ENCODE data around the gene UBL7.

UBL7 gene

GRCh38 chr15:74442604-74443003 is 18.4 kb downstream of the UBL7 start:
- TF ChIP-seq POLR2AphosphoS5 (IDR thresholded peaks at IDR 0.05; ENCODE audit: low read depth, low read length): no peak

- no peak for TF ChIP-seq FOXP2 (optimal IDR thresholded peaks at IDR 0.05; ENCODE audit: borderline replicate concordance, extremely low read depth, extremely low read length, insufficient read depth)
- no peak for TF ChIP-seq SIN3A (IDR thresholded peaks at IDR 0.05; ENCODE audit: borderline replicate concordance, insufficient read depth, low read length)
- no peak for TF ChIP-seq POLR2AphosphoS5 (IDR thresholded peaks at IDR 0.05; ENCODE audit: low read depth, low read length)
- no peak for TF ChIP-seq REST (IDR thresholded peaks at IDR 0.05; ENCODE audit: insufficient read depth in 1 of 2, low read depth in 2 of 2, low read length in 2 of 2)
- no peak for TF ChIP-seq TAF1 (IDR thresholded peaks at IDR 0.05; ENCODE audit: borderline replicate concordance, insufficient read depth, low read length)
Measured at GRCh38 chr15:74442063-74442462, 18.9 kb downstream of the UBL7 start.

GRCh38 chr15:74441248-74441941 is 19.6 kb downstream of the UBL7 start:
- TF ChIP-seq POLR2AphosphoS5 (IDR thresholded peaks at IDR 0.05; ENCODE audit: low read depth, low read length) (no peak), SIN3A (IDR thresholded peaks at IDR 0.05; ENCODE audit: borderline replicate concordance, insufficient read depth, low read length) (no peak), TAF1 (IDR thresholded peaks at IDR 0.05; ENCODE audit: borderline replicate concordance, insufficient read depth, low read length) (no peak), REST (IDR thresholded peaks at IDR 0.05; ENCODE audit: insufficient read depth in 1 of 2, low read depth in 2 of 2, low read length in 2 of 2) (no peak), FOXP2 (optimal IDR thresholded peaks at IDR 0.05; ENCODE audit: borderline replicate concordance, extremely low read depth, extremely low read length, insufficient read depth) (no peak)

- TF ChIP-seq SIN3A (IDR thresholded peaks at IDR 0.05; ENCODE audit: borderline replicate concordance, insufficient read depth, low read length) (no peak), TAF1 (IDR thresholded peaks at IDR 0.05; ENCODE audit: borderline replicate concordance, insufficient read depth, low read length) (no peak), REST (IDR thresholded peaks at IDR 0.05; ENCODE audit: insufficient read depth in 1 of 2, low read depth in 2 of 2, low read length in 2 of 2) (no peak), POLR2AphosphoS5 (IDR thresholded peaks at IDR 0.05; ENCODE audit: low read depth, low read length) (no peak), FOXP2 (optimal IDR thresholded peaks at IDR 0.05; ENCODE audit: borderline replicate concordance, extremely low read depth, extremely low read length, insufficient read depth) (peak; percentile 36)
Measured at GRCh38 chr15:74438721-74439316, 22.1 kb downstream of the UBL7 start.

GRCh38 chr15:74438206-74438605 is 22.8 kb downstream of the UBL7 start:
- TF ChIP-seq POLR2AphosphoS5 (IDR thresholded peaks at IDR 0.05; ENCODE audit: low read depth, low read length) (no peak), REST (IDR thresholded peaks at IDR 0.05; ENCODE audit: insufficient read depth in 1 of 2, low read depth in 2 of 2, low read length in 2 of 2) (no peak), SIN3A (IDR thresholded peaks at IDR 0.05; ENCODE audit: borderline replicate concordance, insufficient read depth, low read length) (no peak), TAF1 (IDR thresholded peaks at IDR 0.05; ENCODE audit: borderline replicate concordance, insufficient read depth, low read length) (no peak), FOXP2 (optimal IDR thresholded peaks at IDR 0.05; ENCODE audit: borderline replicate concordance, extremely low read depth, extremely low read length, insufficient read depth) (no peak)
